ENCODE results near the gene CCDC183.
"Not testable (repeated sequence)": the region's sequence is repeated elsewhere in the genome, so short reads cannot be mapped to it uniquely, and the experiment has no call there.

Gene CCDC183

DNA sequence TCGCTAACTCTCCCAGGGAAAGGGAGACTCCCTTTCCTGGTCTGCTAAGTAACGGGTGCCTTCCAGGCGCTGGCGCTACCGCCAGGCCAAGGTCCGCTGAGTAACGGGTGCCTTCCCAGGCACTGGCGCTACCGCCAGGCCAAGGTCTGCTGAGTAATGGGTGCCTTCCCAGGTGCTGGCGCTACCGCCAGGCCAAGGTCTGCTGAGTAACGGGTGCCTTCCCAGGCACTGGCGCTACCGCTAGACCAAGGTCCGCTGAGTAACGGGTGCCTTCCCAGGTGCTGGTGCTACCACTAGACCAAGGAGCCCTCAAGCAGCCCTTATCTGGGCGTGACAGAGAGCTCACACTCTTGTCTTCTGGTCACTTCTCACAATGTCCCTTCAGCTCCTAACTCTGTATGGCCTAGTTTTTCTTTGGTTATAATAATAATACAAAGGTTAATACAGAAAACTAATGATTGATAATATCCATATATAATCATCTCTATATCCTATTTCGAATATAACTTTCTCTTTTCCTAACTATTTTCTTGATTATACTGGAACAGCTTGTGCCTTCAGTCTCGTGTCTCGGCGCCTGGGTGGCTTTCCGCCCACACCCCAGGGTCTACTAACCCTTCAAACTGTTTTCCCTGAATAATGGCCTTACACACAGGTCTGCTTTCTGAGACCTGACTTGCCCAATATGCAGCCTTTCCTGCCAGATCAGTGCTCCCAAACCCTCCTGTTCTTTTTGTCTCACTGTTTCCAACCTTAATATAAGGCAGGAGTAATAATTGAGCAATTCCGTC, 10.4 kb upstream of the CCDC183 start:
- DNase-seq (ENCODE audit: low read depth), result not testable (repeated sequence)

DNA sequence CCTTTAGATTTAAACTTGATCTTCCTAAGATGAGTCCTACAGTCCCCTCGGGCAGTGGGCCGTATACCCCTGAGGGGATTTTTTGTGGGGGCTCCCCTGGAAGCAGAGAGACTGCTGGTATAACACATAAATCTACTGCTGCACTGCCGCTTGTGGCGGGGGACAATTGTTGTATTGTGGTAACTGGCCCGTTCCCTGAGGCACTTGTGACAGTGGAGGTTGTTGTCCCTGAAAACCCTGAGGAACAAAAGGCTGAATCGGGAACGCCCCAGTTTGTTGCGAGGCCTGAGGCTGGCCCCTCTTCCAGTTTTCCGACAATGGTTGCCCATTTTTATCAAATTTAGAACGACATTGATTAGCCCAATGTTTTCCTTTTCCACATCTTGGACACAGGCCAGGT, 9.7 kb upstream of the CCDC183 start:
- no peak for DNase-seq (ENCODE audit: low read depth)

DNA sequence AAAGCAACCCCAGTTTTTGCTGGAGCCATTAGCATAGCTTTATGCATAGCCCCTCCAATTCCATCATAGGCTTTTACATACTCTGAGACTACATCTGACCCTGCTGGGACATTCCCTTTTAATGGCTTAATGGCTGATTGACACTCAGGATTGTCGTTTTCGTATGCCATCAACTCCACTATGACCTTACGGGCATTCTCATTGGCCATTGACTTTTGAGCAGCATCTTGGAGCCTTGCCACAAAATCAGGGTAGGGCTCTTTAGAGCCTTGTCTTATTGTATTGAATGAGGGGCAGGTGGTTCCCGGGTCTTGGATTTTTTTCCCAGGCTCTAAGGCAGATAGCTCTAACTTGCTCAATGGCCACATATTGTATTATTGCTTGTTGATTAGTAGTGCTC, 9.2 kb upstream of the CCDC183 start:
- not testable (repeated sequence) for DNase-seq (ENCODE audit: low read depth)

DNA sequence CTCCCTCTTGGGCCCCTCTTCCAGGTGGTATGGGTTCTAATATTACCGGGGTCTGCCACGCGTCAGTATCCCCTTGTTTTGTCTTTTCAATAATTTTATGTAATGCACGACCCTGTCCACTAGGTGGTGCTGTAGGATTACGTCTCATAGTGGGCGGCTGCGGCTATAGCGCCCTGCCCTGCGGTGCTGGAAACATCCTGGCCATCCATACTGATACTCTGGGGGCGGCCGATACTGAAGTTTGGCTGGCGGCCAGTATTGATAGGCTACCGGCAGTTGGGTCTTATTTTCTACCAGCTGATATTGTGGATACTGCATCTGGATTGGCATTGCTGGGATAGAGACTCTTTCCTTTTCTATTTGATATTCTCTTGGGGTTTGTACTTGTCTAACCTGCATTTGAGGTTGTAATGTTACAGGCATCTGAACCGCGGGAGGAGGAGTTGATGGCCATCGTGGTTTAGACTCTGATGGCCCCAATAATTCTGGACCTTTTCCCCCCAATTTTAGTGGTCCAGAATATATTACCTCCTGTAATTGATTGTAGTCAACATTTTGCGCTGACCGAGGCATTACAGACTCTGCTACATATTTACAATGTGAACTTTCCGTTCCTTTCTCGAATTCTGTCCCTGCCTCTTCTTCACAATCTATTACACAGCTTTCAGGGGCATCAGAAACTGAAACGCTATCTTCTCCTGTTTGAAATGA, 8.3 kb upstream of the CCDC183 start:
- DNase-seq (ENCODE audit: low read depth), result peak; percentile 62

DNA sequence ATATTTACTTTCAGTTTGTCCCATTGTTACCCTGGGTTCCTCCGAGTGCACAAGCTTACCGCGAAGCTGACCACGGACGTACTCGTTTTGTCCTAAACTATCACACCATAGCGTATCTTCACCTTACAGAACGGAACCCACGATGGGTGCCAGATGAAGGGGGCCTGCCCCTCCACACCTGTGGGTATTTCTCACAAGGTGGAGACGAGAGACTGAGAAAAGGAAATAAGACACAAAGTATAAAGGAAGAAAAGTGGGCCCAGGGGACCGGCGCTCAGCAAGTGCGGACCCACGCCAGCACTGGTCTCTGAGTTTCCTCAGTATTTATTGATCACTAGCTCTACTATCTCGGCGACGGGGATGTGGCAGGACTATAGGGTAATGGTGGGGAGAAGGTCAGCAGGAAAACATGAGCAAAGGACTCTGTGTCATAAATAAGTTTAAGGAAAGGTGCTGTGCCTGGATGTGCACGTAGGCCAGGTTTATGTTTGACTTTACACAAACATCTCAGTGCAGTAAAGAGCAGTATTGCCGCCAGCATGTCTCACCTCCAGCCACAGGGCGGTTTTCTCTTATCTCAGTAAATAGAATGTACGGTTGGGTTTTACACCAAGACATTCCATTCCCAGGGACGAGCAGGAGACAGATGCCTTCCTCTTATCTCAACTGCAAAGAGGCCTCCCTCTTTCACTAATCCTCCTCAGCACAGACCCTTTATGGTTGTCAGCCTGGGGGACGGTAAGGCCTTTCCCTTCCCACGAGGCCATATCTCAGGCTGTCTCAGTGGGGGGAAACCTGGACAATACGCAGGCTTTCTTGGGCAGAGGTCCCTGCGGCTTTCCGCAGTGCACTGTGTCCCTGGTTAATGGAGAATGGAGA, 7.3 kb upstream of the CCDC183 start:
- DNase-seq (ENCODE audit: low read depth), result not testable (repeated sequence)

DNA sequence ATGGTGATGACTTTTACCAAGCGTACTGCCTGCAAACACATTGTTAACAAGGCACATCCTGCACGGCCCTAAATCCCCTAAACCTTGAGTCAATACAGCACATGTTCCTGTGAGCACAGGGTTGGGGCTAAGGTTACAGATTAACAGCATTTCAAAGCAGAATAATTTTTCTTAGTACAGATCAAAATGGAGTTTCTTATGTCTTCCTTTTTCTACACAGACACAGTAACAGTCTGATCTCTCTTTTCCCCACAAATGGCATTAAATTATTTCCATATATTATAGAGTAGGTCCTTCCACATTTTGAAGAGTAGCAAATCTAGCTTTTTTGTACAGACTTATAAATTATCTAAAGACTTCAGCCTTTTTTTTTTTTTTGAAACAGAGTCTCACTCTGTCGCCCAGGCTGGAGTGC, 6.6 kb upstream of the CCDC183 start:
- no peak for DNase-seq (ENCODE audit: low read depth)

DNA sequence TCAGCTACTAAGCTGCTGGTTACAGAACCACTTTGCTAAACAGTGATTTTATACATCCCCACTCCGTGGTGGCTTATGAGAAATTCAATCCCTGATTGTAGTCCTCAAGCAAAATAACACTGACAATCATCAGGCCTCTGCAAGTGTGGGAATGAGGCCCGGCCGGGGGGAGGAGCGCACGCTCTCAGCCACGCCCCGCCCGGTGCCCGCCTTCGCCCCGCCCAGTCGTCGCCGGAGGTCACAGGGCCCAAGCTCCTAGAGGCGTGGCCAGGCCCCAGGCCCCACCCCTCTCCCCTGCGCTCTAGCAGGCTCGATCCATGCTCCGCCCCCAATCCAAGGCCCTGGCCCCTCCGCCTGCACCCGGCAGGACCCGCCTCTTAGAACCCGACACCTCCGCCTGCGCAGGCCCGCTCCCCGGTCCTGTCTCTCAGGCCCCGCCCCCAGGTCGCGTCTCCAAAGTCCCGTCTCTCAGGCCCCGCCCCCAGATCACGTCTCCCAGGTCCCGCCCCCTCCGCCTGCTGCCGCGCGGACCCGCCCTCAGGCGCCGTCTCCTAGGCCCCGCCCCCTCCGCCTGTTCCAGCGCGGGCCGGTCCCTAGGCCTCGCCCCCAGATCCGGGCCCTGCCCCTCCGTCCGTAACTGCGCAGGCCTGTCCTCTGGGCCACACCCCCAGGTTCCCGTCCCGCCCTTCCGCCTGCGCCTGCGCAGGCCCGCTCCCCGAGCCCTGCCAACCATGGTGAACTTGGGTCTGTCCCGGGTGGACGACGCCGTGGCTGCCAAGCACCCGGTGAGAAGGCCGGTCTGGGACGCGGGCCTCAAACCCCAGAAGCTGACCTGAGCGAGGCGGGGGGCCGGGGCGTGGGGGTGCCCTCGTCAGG, 5.3 kb upstream of the CCDC183 start, which contains the start of gene TMEM141:
TMEM141 (plus strand) TSS at position 705 of the 876 bp plus-strand sequence; CDS start at position 732, 27 bp downstream.
- peak; percentile 100 for DNase-seq (ENCODE audit: low read depth)

DNA sequence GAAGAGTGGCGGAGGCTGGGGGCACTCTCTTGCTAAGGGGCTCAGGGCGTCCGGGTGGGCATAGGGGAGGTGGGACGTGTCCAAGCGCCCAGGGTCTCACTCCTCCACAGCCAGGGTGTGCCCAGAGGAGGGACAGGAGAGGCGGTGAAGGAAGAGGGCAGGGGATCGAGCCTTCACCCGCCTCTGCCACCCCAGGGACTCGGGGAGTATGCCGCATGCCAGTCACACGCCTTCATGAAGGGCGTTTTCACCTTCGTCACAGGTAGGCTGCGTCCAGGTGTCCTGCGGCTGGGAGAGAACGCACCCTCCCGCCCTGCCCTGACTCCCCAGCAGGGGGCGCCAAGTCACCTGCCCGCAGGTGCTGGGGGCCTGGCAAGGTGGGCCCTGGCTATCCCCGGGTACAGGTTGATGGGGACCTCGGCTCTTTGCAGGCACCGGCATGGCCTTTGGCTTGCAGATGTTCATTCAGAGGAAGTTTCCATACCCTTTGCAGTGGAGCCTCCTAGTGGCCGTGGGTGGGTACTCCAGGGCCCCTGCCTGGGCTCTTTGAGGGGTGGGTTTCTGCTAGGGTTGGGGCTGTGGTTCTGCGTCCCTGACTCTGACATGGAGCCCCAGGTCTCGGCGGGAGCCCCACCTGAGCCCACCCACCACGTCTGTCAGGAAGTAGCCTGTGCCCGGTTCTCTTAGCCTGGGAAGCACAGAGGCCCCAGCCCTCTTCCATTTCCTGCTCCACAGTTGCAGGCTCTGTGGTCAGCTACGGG, 4.4 kb upstream of the CCDC183 start:
- DNase-seq (ENCODE audit: low read depth), result peak; percentile 20

DNA sequence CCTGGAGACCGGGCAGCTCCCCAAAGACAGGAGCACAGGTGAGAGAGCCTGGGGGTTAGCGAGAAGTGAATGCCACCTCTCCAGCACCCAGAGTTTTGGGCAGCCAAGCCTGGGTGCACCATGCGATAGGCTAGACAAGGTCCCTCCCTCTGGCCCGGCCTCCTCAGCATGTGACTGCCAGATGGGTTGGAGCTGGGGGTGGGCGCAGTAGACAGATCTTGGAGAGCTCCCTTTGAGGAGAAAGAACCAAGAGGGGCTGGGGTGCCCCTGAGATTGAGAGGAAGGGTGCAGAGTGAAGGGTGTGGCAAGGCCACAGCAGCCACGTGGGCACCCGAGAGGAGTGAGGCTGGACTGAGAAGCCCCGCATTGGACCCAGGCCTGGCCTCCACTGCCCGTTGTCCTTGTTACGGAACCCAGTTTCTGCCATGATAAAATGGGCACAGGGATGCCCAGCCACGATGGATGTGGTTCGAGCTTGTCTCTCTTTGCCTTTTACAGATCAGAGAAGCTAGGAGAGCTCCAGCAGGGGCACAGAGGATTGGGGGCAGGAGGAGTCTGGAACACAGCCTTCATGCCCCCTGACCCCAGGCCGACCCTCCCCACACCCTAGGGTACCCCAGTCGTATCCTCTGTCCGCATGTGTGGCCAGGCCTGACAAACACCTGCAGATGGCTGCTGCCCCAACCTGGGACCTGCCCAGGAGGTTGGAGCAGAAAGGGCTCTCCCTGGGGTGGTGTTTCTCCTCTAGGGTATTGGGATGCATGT, 3.6 kb upstream of the CCDC183 start:
- no peak for DNase-seq (ENCODE audit: low read depth)

DNA sequence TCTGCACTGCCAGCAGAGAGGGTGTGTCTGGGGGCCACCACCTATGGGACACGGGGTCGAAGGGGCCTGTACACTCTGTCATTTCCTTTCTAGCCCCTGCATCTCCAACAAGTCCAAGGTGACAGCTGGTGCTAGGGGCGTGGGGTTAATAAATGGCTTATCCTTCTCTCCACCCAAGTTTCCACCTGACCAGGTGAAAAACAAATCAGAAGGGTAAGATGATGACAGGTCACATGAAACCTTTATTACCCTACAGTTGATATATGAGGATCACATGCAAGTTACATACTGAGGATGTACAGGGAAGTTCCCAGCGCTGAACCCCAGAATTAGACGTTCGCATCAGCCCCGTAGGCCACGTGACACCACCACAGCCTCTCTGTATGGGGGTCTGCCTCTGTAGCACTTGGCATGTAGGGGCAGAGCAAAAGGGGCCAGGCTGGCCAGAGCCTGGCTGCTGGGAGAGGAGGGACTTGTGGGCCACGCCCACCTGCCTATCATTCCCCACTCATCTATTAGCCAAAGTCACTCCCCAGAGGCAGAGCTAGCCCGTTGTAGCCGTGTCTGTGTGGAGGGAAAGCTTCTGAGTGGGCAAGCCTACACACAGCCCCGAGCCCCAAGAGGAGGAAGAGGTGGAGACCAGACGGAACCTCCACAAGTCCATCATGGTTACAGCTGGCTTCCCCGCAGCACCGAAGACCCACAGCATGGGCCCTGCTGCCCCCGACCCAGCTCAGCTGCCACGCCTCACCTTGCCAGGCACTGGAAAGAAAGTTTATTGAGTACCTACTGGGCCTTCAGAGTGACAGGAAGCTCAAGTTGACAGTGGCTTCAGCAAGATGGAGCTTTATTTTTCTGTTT, 2.8 kb upstream of the CCDC183 start:
- DNase-seq (ENCODE audit: low read depth), result no peak

DNA sequence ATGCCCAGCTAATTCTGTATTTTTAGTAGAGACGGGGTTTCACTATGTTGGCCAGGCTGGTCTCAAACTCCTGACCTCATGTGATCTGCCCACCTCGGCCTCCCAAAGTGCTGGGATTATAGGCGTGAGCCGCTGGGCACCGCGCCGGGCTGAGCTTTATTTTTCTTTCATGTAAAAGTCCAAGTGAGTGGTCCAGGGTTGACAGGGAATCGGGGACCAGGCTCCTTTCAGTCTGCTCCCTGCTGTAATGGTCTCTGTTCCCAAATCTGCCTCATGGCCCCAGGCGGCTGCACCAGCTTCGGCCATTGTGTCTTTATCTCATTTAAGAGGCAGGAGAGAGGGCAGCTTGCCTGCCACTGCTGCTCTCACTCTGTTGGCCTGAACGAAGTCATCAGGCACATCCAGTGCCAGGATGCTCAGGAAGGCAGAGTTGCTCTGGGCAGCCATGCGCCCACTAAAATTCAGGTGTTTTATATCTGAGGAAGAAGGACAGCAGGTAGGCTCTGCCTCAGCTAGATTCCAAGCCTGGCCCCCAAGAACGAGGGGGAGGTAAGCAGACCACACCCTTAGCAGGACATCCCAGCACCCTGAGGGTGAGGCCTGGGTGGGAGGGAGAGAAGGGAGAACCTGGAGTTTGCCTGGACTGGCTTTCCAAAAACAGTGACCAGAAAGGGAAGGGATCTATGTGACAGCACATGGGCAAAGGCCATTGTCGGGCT, 1.7 kb upstream of the CCDC183 start:
- no peak for DNase-seq (ENCODE audit: low read depth)

DNA sequence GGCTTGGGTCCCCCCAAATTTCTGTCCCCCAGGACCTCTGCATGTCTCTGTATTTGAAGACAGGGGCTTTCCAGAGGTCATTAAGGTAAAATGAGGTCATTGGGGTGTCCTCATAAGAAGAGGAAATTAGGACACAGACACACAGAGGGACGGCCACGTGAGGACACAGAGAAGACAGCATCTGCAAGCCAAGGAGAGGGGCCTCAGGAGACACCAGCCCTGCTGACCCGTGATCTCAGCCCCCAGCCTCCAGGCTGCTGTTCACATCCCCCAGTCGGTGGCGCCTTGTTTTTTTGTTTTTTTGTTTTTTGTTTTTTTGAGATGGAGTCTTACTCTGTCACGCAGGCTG, 1.2 kb upstream of the CCDC183 start:
- no peak for DNase-seq (ENCODE audit: low read depth)

DNA sequence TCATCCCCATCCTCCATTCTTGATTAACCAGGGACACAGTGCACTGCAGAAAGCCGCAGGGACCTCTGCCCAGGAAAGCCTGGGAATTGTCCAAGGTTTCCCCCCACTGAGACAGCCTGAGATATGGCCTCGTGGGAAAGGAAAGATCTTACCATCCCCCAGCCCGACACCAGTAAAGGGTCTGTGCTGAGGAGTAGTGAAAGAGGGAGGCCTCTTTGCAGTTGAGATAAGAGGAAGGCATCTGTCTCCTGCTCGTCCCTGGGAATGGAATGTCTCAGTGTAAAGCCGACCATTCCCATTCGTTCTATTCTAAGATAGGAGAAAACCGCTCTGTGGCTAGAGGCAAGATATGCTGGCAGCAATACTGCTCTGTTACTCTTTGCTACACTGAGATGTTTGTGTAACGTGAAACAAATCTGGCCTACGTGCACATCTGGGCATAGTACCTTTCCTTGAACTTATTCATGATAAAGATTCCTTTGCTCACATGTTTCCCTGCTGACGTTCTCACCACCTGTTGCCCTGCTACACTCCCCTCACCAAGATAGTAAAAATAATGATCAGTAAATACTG, 723 bp downstream of the CCDC183 start:
- peak; percentile 49 for DNase-seq (ENCODE audit: low read depth)

DNA sequence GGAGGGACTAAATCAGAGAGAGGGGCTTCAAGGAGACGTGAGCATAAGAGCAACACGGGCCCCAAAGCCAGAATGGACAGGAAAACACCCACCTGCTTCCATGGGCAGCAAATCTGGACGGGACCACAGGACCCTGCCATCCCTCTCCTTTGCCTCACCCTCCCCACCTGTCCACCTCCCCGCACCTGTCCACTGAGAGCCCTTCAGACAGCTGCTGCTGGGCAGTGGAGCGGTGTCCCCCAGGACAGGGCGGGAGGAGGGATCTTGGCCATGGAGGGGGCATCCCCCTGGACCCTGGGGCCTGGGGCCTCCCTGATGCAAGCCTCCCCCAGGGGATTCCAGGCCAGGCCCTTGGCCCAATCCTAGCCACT, 2.6 kb downstream of the CCDC183 start:
- no peak for DNase-seq (ENCODE audit: low read depth)

DNA sequence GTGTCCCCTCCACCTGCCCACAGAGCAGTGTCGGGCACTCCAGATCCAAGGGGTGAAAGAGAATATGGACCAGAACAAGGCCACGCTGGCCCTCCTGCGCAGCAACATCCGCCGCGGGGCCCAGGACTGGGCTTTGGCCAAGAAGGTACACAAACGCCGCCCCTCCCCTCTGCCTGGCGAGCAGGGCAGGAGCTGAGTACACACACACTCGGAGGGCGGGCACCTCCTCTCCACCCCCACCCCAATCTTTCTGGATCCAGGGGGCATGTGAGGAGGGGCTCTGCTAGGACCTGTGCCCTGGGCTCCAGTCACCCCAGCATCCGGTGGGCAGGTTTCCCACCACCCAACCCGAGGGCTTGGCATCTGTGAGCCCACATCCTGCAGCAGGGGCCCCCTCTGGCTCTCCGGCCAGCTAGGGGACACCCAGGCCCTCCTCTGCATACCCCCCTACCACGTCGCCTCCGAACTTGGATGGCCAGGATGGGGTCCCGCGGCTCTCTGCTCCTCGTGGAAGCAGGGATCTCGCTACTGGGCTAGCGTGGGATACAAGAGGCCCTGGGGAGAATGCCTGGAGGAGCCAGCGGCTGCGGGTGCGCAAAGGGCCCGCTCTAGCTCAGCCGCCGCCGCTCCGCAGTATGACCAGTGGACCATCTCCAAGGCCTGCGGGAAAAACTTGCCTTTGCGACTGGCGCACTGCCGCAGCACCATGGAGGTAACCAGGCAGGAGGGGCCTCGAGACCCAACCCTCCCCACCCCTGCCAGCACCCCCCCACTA, 3.1 kb downstream of the CCDC183 start:
- DNase-seq (ENCODE audit: low read depth), result no peak

DNA sequence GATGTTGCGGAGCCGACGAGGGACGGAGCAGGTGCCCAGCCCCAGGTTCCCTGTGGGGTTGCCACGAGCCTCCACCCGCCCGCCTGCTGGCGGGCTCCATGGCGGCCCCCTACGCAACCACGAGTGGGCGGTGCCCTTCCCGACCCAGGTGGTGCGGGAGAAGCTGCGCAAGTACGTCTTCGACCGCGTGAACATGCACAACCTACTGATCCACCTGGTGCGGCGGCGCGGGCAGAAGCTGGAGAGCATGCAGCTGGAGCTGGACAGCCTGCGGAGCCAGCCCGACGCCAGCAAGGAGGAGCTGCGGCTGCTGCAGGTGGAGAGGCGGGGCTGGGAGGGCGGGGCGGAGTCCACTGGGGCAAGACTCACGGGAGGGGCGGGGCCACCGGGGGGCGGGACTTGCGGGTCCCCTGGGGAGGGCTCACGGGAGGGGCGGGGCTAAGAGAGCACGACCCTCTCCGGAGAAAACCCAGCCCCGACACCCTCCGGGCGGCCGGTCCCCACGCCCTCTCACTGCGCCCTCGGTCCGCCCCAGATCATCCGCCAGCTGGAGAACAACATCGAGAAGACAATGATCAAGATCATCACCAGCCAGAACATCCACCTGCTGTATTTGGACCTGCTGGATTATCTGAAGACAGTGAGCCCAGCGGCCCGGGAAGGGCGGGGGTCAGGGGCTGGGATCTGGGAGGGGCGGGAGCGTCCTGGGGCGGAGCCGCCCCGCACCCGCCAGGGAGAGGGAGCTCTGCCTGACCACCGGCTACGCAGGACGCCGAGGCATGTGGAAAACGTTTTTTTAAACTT, 3.9 kb downstream of the CCDC183 start:
- peak; percentile 65 for DNase-seq (ENCODE audit: low read depth)
